ENCODE measurements around the gene WFS1. TPM values are rescaled to one million over a fixed set of nuclear protein-coding genes. Genes with fewer than 3 reads are reported as not detected.
A peak's percentile ranks its signal among the peaks of the same experiment; 100 is the strongest.

The WFS1 gene
- polyA plus RNA-seq, 1 of the 3 experiments (the other 2 are of a cell fraction), result 18.7 TPM

- TF ChIP-seq ZBTB33 (IDR thresholded peaks at IDR 0.05; ENCODE audit: borderline replicate concordance, low read depth) (no peak), CTCF (IDR thresholded peaks at IDR 0.05) (no peak), TAF1 (IDR thresholded peaks at IDR 0.05; ENCODE audit: borderline replicate concordance, low read depth, low read length) (no peak), ELF1 (IDR thresholded peaks at IDR 0.05) (no peak)
Measured at GRCh38 chr4:6227412-6228157, 42.1 kb upstream of the WFS1 start (continued).

- Histone ChIP-seq H3K9me2 (no peaks in the 10 kb centered on the region), H3K9me3 (no peaks in the 10 kb centered on the region), H3K9ac (no peak overlapping the region), H4K20me1 (ENCODE audit: insufficient read depth) (no peaks in the 10 kb centered on the region), H2AFZ (ENCODE audit: low read depth) (no peak overlapping the region), H3K27ac (ENCODE audit: low read depth in 2 of 2, low read length in 1 of 2) (peak overlapping the region in 1 of 2 experiments; percentile 48; a peak in 2 of 4 replicates), H3K27me3 (ENCODE audit: insufficient read depth) (no peaks in the 10 kb centered on the region), H3K4me2 (no peak overlapping the region), H3F3A (replicated peaks; ENCODE audit: insufficient read depth) (no peaks in the 10 kb centered on the region), H3K4me3 (ENCODE audit: low read depth in 2 of 2, low read length in 1 of 2) (no peak overlapping the region), H3K36me3 (replicated peaks in 1 of 2; ENCODE audit: control insufficient read depth in 1 of 2, insufficient read depth in 2 of 2, low read length in 1 of 2) (no peaks in the 10 kb centered on the region), H3K79me2 (ENCODE audit: insufficient read depth) (no peaks in the 10 kb centered on the region), H3K4me1 (ENCODE audit: control insufficient read depth in 1 of 2, insufficient read depth in 2 of 2, low read depth in 1 of 2, low read length in 1 of 2) (peaks cover 0 to 36% of the 10 kb centered on the region in 2 experiments; a peak in 2 of 4 replicates)
- WGBS (ENCODE audit: low lambda C conversion rate), result 55% methylated on average over 15 of the region's 16 CpGs
- TF ChIP-seq MEF2A (IDR thresholded peaks at IDR 0.05; ENCODE audit: borderline replicate concordance, low read depth) (no peak), USF1 (IDR thresholded peaks at IDR 0.05; ENCODE audit: borderline replicate concordance, low read depth) (no peak), CTCF (IDR thresholded peaks at IDR 0.05) (no peak), SMC3 (IDR thresholded peaks at IDR 0.05; ENCODE audit: low read depth, low read length) (no peak), JUND (IDR thresholded peaks at IDR 0.05) (no peak), TEAD4 (IDR thresholded peaks at IDR 0.05; ENCODE audit: borderline replicate concordance, insufficient read depth) (no peak)
- DNase-seq, result peak; percentile 15
- POLR2A ChIA-PET, result interaction anchor here (1.3 kb wide), 1 partner anchor 29 kb away, joined by 3 read pairs; no protein-coding TSS in a partner anchor
- CTCF ChIA-PET, result interaction anchor here (0.6 to 4.1 kb wide), 11 partner anchors 15 to 230 kb away, joined by 3 to 30 read pairs (median 4); partner anchors contain the start of gene C4orf50
Measured at GRCh38 chr4:6228158-6229067, 41.2 kb upstream of the WFS1 start.
